Activated CD8-positive, alpha-beta memory T cell treated with anti-CD3 and anti-CD28 coated beads for 48 hours (primary cell): ENCODE measurements around the gene ECSIT.

Source experiments
- DNase-seq, 3 experiments: peaks; one replicate each; pipeline ENCODE4 v3.0.0-alpha.2; 2020; ENCODE audit warnings: low read depth in 2 of 3, low spot score in 2 of 3

The ECSIT gene

DNA sequence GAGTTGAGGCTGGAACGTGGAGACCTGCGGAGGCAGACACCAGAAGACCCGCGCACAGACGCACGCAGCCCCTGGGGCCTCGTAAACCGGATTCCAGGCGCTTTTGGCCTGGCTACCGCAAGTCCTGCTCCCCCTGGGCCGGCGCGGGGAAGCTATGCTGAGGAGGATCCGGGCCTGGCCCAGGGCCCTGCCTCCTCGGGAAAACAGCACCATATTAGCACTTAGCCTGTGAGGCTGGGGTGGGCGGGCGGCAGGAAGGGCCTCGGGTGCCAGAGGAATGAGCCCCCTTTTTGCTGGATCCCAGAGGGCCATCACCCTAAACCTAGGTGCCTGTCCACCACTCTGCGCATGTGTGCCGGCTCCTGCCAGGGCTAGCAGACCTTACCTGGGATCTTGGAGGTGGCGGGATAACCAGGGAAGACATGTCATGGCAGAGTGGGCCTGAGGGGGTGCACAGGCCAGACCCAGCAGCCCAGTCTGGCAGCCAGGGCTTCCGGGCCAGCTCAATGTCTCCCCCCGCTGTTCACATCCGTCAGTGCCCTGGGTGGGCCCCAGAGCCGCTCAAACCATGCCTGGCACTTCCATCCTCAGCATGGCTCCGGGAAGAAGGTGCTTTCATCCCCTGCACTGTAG is 22.8 kb upstream of the ECSIT start:
- DNase-seq, result no peak

- DNase-seq, result no peak
Observed at GRCh38 chr19:11550265-11550664, 21.3 kb upstream of the ECSIT start.

- no peak for DNase-seq
Observed at GRCh38 chr19:11549386-11549953, 20.5 kb upstream of the ECSIT start.

DNA sequence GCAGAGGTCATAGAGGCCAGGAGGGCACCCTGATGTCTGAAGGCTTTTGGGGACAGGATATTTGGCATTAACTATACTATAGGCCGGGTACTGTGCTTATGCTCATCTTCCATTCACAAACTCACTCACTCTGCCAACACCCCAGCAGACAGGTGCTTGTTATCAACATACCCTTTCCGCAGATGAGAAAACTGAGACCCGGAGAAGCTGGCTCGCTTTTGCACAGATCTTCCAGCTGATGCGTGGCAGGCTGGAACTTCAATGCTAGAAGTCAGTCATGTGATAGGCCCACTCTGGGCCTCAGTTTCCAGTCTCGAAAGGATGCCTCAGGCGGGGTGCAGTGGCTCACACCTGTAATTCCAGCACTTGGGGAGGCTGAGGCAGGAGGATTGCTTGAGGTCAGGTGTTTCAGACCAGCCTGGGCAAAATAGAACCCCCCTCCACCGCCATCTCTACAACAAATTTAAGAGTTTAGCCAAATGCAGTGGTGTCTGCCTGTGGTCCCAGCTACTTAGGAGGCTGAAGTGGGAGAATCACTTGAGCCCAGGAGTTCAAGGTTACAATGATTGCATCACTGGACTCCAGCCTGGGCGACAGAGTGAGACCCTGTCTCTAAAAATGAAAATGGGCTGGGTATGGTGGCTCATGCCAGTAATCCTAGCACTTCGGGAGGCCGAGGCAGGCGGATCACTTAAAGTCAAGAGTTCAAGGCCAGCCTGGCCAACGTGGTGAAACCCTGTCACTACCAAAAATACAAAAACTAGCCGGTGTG is 19.2 kb upstream of the ECSIT start:
- DNase-seq, result no peak

DNA sequence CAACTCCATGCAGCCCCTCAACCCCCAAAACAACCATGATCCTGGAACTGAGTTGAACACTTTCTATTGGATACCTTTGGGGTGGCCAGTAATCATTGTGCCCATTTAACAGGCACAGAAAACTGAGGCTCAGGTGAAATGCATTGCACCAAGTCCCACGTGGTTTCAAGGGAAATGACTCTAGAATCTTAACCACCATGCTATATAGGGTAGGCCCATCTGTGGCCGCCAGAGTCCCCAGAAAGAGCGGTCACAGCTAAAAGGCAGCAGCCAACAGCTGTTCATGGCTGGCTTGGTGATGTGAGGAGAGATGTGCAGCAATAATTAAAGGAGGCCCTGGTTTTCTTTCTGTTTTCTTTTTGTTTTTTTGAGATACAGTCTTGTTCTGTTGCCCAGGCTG is 12.3 kb upstream of the ECSIT start:
- no peak for DNase-seq

DNA sequence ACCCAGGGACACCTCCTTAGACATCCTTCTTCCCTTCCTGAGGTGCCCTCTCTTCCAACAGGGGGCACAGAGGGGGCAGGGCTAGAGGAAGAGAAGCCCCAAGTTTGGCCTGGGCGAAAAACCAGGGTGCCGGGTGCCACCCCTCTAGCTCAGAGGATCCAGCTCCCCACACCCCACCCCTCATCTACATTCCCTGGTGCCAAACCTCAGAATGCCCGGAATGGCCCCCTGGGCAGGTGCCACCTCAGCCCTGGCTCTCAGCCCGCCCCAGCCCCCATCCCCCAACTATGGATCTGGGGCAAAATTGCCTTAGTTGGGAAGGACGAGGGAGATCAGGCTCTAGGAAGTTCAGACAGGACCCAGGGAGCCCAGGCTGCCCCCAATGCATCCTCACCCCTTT is 11.7 kb upstream of the ECSIT start:
- no peak for DNase-seq

- DNase-seq, result no peak
Observed at GRCh38 chr19:11539495-11540365, 10.8 kb upstream of the ECSIT start.

- DNase-seq, result no peak
Observed at GRCh38 chr19:11538232-11539036, 9.5 kb upstream of the ECSIT start, which contains the start of gene CNN1. Gene CNN1, plus strand, starts transcription at chr19:11538851. Its CDS starts 77 bp downstream, at chr19:11538928.

- DNase-seq, result peak; percentile 74 to 89 (median 78)
Observed at GRCh38 chr19:11535792-11536595, 7.1 kb upstream of the ECSIT start.

- no peak for DNase-seq
Observed at GRCh38 chr19:11534948-11535347, 6.0 kb upstream of the ECSIT start.

- no peak for DNase-seq
Observed at GRCh38 chr19:11534538-11534937, 5.6 kb upstream of the ECSIT start.

DNA sequence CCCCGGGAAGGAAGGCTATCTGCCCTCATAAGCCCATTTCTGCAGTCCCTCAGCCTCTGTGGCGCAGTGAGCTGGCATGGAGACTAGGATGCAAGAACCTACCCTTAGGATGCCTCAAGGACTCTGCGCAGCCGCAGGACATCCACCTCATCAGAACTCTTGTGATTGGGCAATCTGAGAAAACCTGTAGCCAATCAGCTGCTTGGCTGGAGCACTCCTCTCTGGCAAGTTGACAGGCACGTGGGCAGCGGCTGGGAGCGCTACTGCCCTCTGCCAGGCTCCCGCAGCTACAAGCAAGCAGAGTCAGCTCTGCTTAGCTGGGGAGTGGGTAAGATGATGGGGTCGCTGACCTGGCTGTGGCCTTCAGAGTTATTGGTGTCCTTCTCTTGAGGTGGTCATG is 1.5 kb upstream of the ECSIT start:
- DNase-seq, result peak in 1 of 3 experiments; percentile 23

GRCh38 chr19:11519138-11519537 is 9.8 kb downstream of the ECSIT start:
- no peak for DNase-seq

DNA sequence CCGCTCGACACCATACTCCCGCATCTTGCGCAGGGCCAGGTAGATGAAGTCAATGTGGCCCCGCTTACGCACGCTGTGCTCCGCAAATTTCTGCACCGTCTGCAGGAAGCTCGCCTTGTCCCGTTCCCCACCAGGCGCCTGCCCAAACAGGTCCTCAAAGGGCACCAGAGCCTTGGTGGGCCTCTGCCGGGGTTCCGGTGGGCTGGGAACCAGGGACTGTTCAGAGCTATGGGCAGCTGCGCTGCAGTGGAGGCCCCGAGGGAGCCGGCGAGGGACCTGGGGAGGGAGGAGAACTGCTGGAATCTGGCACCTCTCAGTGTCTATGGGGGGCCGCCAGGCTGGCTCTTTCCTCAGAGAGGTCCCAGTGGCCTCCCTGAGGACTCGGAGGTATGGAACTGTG is 15.0 kb downstream of the ECSIT start:
- DNase-seq, result no peak

DNA sequence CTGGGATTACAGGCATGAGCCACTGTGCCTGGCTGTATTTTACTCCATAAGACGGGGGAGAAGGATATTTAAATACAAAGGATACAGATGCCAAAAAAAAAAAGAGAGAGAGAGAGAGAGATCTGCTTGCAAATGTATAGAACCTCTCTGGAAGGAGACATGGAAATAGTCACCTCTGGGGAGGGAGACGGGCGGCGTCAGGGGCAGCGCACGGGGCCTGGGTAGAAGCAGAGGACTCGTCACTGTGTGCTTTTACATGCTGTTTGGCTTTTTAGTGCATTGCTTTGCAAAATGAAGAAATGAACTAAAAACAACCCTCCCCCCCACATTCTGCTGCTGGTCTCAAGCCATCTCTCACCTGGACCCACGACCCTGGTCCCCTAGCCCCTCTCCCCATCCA is 18.5 kb downstream of the ECSIT start:
- no peak for DNase-seq

- DNase-seq, result no peak
Observed at GRCh38 chr19:11507370-11508078, 21.4 kb downstream of the ECSIT start.

DNA sequence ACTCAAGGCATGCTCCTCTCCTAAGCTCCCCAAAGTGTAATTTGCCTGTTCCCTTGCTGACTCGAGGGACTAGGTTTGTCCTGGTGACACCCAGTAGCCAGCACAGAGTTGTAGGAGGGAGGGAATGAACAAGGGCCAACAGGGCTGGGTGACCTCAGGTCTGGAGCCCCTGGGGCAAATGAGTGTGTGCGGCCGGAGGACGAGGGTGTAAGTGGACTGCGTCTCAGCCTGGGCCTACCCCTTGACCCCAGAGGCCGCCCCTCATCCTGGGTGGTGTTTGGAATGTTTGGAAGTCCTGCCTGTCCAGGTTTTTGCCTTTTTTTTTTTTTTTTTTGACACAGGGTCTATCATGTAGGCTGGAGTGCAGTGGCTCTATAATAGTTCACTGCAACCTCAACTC is 22.0 kb downstream of the ECSIT start:
- DNase-seq, result no peak

DNA sequence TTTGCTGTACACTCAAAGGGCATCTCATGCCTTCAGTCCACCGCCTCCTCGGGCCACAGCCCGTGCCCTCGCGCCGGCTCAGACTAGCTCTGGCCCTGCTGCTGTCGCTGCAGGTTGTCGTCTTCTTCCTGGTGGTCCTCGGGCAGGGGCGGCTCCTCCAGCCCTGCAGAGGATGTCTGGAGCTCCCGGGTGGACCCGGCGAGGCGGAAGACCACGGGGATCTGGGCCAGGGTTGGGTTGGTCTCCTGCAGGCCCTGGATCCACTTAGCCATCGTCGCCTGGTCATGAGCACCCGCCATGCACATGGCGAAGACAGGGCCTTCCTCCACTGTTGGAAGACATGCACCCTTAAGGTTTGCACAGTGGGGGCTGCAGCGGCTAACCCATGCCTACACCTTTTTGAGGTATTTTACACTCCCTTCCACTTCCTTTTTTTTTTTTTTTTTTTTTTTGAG is 22.8 kb downstream of the ECSIT start:
- no peak for DNase-seq

DNA sequence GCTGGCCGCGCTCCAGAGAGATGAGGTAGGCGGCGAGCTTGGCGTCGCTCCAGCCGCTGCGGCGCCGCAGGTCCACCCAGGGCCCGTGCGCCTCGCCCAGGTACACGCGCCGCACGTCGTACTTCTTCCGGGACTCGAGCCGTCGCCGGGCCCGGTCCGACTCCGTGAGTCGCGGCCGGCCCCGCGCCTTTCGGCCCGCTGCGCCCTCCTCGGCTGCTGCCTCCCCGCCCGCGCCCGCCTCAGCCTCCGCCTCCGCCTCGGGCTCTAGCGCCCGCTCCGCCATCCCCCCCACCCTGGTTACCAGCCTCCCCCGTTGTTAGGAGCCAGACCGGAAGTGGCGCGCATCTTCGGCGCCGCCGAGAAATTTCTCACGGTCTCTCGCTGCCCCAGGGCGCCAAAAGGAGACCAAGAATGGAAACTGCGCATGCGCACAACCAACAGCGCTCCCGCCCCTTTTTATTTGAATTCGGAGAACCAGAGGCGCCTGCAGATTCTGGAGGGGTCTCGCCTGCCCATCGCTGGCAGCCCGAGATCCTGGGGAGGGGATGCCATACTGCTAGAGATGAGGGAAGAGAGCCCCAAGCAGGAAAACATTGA is 23.3 kb downstream of the ECSIT start, which contains the start of gene ZNF653:
TSS of gene ZNF653 (minus strand) at position 336 of the 597 bp plus-strand sequence. CDS start at position 283, 53 bp downstream.
- DNase-seq, result peak; percentile 87 to 93 (median 87)
